Esophagus squamous epithelium (tissue), 4 donors: ENCODE measurements around the gene ATP6V1D.
"Not testable (repeated sequence)": the region's sequence is repeated elsewhere in the genome, so short reads cannot be mapped to it uniquely, and the experiment has no call there.

Source experiments
- CTCF ChIP-seq, 6 experiments: fragments of 450-650 bp in 4 of 6; fragments of 200-600 bp in 2 of 6; sonication (generic) in 2 of 6; IDR thresholded peaks; one replicate each; pipeline ENCODE4 v1.5.1; 2016 to 2019; ENCODE audit warnings: antibody characterized with exemption in 6 of 6, mild to moderate bottlenecking in 4 of 6, moderate library complexity in 4 of 6
- POLR2A ChIP-seq, 4 donors: fragments of 450-650 bp; IDR thresholded peaks; one replicate each; pipeline ENCODE4 v1.6.1; 2017; ENCODE audit warnings: antibody characterized with exemption in 4 of 4, mild to moderate bottlenecking in 4 of 4, moderate library complexity in 3 of 4

- TF ChIP-seq POLR2A, CTCF (IDR thresholded peaks at IDR 0.05): not testable (repeated sequence)
Measured at GRCh38 chr14:67341231-67341630, 18.4 kb downstream of the ATP6V1D start.
